ENCODE measurements around the gene TRIO.

GRCh38 chr5:14415698-14416074 is 272.5 kb downstream of the TRIO start:
- TF ChIP-seq POLR2AphosphoS5 (IDR thresholded peaks at IDR 0.05), result no peak
- TF ChIP-seq CTCF (IDR thresholded peaks at IDR 0.05), result no peak

Data from upper lobe of left lung (tissue), 4 donors.